22Rv1 (cell line): Measurements from ENCODE around the gene RAC3.
A peak's percentile ranks its signal among the peaks of the same experiment; 100 is the strongest.

Experiments used
- H3K27ac ChIP-seq: fragments of 450-650 bp; 2 replicates; pipeline ENCODE4 v1.5.1; 2017
- CTCF ChIP-seq: fragments of 450-650 bp; IDR thresholded peaks from 2 replicates; pipeline ENCODE4 v1.5.1; 2017; ENCODE audit warnings: mild to moderate bottlenecking
- ZFX ChIP-seq: fragments of 450-650 bp; IDR thresholded peaks from 2 replicates; pipeline ENCODE4 v1.6.1; 2017; ENCODE audit warnings: antibody characterized with exemption, borderline replicate concordance

Gene RAC3

GRCh38 chr17:82014432-82014831 lies 17.0 kb upstream of the RAC3 start:
- H3K27ac ChIP-seq, result no peak overlapping the region
- no peak for TF ChIP-seq ZFX
- TF ChIP-seq CTCF, result peak; percentile 30

- H3K27ac ChIP-seq, result no peak overlapping the region
- TF ChIP-seq CTCF (no peak), ZFX (no peak)
Observed at GRCh38 chr17:82014971-82015310, 16.5 kb upstream of the RAC3 start.

GRCh38 chr17:82015311-82015971 lies 16.0 kb upstream of the RAC3 start:
- TF ChIP-seq CTCF (no peak), ZFX (no peak)
- no peak overlapping the region for H3K27ac ChIP-seq

GRCh38 chr17:82016061-82016874 lies 15.2 kb upstream of the RAC3 start:
- TF ChIP-seq CTCF, result no peak
- no peak for TF ChIP-seq ZFX
- no peak overlapping the region for H3K27ac ChIP-seq

GRCh38 chr17:82016875-82017459 lies 14.5 kb upstream of the RAC3 start:
- no peak for TF ChIP-seq ZFX
- no peak for TF ChIP-seq CTCF
- H3K27ac ChIP-seq, result peak overlapping the region; percentile 49; the same call in 1 of the 2 replicates

- no peak for TF ChIP-seq CTCF
- no peak for TF ChIP-seq ZFX
- H3K27ac ChIP-seq, result peak overlapping the region; percentile 49
Observed at GRCh38 chr17:82017612-82018151, 13.8 kb upstream of the RAC3 start.
